RWPE2 (cell line): Measurements from ENCODE around the gene MSL3B.

Experiments used
- ATAC-seq: fragments of 200-7000 bp; cut with Tn5 transposase; 3 replicates; pipeline ENCODE4 v1.9.1; 2021; ENCODE audit warnings: low read depth
- DNase-seq: peaks from one replicate; pipeline ENCODE4 v3.0.0-alpha.2; 2020; ENCODE audit warnings: low spot score
- H3K27ac ChIP-seq: fragments of 450-650 bp; 2 replicates; pipeline ENCODE4 v1.5.1; 2017; ENCODE audit warnings: mild to moderate bottlenecking; ENCODE audit not compliant: poor library complexity, severe bottlenecking
- H3K27me3 ChIP-seq: fragments of 250-450 bp; sonication (Bioruptor Pico); 2 replicates; pipeline ENCODE4 v1.5.1; 2021; ENCODE audit warnings: mild to moderate bottlenecking, moderate library complexity; ENCODE audit not compliant: insufficient read depth, poor library complexity, severe bottlenecking
- H3K36me3 ChIP-seq: fragments of 250-450 bp; sonication (Bioruptor Pico); 2 replicates; pipeline ENCODE4 v1.5.1; 2020; ENCODE audit warnings: low read depth, mild to moderate bottlenecking, moderate library complexity
- H3K4me1 ChIP-seq: fragments of 250-450 bp; sonication (Bioruptor Pico); 2 replicates; pipeline ENCODE4 v1.5.1; 2021; ENCODE audit warnings: mild to moderate bottlenecking, moderate library complexity; ENCODE audit not compliant: insufficient read depth, poor library complexity, severe bottlenecking
- H3K4me3 ChIP-seq: fragments of 250-450 bp; sonication (Bioruptor Pico); 2 replicates; pipeline ENCODE4 v1.5.1; 2021; ENCODE audit warnings: mild to moderate bottlenecking, moderate library complexity; ENCODE audit not compliant: severe bottlenecking
- H3K9me3 ChIP-seq: fragments of 250-450 bp; sonication (Bioruptor Pico); 2 replicates; pipeline ENCODE4 v1.5.1; 2021; ENCODE audit warnings: mild to moderate bottlenecking, moderate library complexity; ENCODE audit not compliant: severe bottlenecking
- CTCF ChIP-seq: fragments of 450-650 bp; IDR thresholded peaks from one replicate; pipeline ENCODE4 v1.5.1; 2017; ENCODE audit warnings: mild to moderate bottlenecking, moderate library complexity; ENCODE audit not compliant: poor library complexity, severe bottlenecking

MSL3B gene

GRCh38 chr2:233850745-233851144, 17.4 kb downstream of the MSL3B start:
- H3K27me3 ChIP-seq = no peaks in the 10 kb centered on the region
- DNase-seq (no peak), ATAC-seq (no peak)
- H3K9me3 ChIP-seq = no peaks in the 10 kb centered on the region
- H3K36me3 ChIP-seq = peaks cover 79% of the 10 kb centered on the region
- peaks cover 15% of the 10 kb centered on the region for H3K4me1 ChIP-seq
- H3K4me3 ChIP-seq = no peak overlapping the region
- TF ChIP-seq CTCF = no peak
- no peak overlapping the region for H3K27ac ChIP-seq

- H3K27ac ChIP-seq = no peak overlapping the region
- H3K4me3 ChIP-seq = no peak overlapping the region
- peaks cover 89% of the 10 kb centered on the region for H3K36me3 ChIP-seq
- H3K9me3 ChIP-seq = no peaks in the 10 kb centered on the region
- ATAC-seq (no peak), DNase-seq (no peak)
- peaks cover 15% of the 10 kb centered on the region for H3K4me1 ChIP-seq
- no peaks in the 10 kb centered on the region for H3K27me3 ChIP-seq
- no peak for TF ChIP-seq CTCF
These were observed 18.4 kb downstream of the MSL3B start for GRCh38 chr2:233849607-233850271.

- Histone ChIP-seq H3K27me3 (no peaks in the 10 kb centered on the region), H3K36me3 (peaks cover 100% of the 10 kb centered on the region), H3K27ac (no peak overlapping the region), H3K9me3 (no peaks in the 10 kb centered on the region), H3K4me1 (peaks cover 15% of the 10 kb centered on the region), H3K4me3 (no peak overlapping the region)
- TF ChIP-seq CTCF = no peak
- ATAC-seq (no peak), DNase-seq (no peak)
These were observed 19.9 kb downstream of the MSL3B start for GRCh38 chr2:233848276-233848675.

GRCh38 chr2:233847248-233847898, 20.8 kb downstream of the MSL3B start:
- Histone ChIP-seq H3K27ac (no peak overlapping the region), H3K36me3 (peaks cover 100% of the 10 kb centered on the region), H3K27me3 (no peaks in the 10 kb centered on the region), H3K9me3 (no peaks in the 10 kb centered on the region), H3K4me1 (peaks cover 8% of the 10 kb centered on the region), H3K4me3 (no peak overlapping the region)
- ATAC-seq = no peak
- DNase-seq = no peak
- no peak for TF ChIP-seq CTCF
